Astrocyte of the spinal cord (primary cell): ENCODE data around the gene OTUD3.
"Not testable (repeated sequence)": the region's sequence is repeated elsewhere in the genome, so short reads cannot be mapped to it uniquely, and the experiment has no call there.

ENCODE experiments used
- DNase-seq: peaks from one replicate; pipeline ENCODE4 v3.0.0; 2011; ENCODE audit warnings: low read depth, low spot score
- H3K4me3 ChIP-seq: 2 replicates; pipeline ENCODE4 v1.5.1; 2011; ENCODE audit warnings: low read depth, mild to moderate bottlenecking, low read length, moderate library complexity
- CTCF ChIP-seq: IDR thresholded peaks from 2 replicates; pipeline ENCODE4 v1.5.1; 2012; ENCODE audit warnings: low read depth, mild to moderate bottlenecking, low read length, inconsistent platforms
- in situ Hi-C: cut with HindIII; loops from 2 replicates; pipeline ENCODE4 v1.10.0; 2017; ENCODE audit warnings: low sequenced_read_pairs

The OTUD3 gene

GRCh38 chr1:19866758-19867157 lies 15.4 kb upstream of the OTUD3 start:
- H3K4me3 ChIP-seq, result no peak overlapping the region
- TF ChIP-seq CTCF, result no peak
- in situ Hi-C loops, result no loop called here
- no peak for DNase-seq

GRCh38 chr1:19868575-19868974 lies 13.6 kb upstream of the OTUD3 start:
- in situ Hi-C loops, H3K4me3 ChIP-seq, DNase-seq: not testable (repeated sequence)

- H3K4me3 ChIP-seq, in situ Hi-C loops, DNase-seq: not testable (repeated sequence)
Measured at GRCh38 chr1:19869453-19869852, 12.7 kb upstream of the OTUD3 start.

GRCh38 chr1:19869929-19870328 lies 12.3 kb upstream of the OTUD3 start:
- in situ Hi-C loops, result no loop called here
- DNase-seq, result no peak
- no peak overlapping the region for H3K4me3 ChIP-seq
- no peak for TF ChIP-seq CTCF

- H3K4me3 ChIP-seq, result no peak overlapping the region
- in situ Hi-C loops, result no loop called here
- no peak for DNase-seq
- TF ChIP-seq CTCF, result peak; percentile 5
Measured at GRCh38 chr1:19872190-19872589, 10.0 kb upstream of the OTUD3 start.

- in situ Hi-C loops, result no loop called here
- no peak overlapping the region for H3K4me3 ChIP-seq
- DNase-seq, result no peak
- no peak for TF ChIP-seq CTCF
Measured at GRCh38 chr1:19877181-19877750, 4.9 kb upstream of the OTUD3 start.

GRCh38 chr1:19877821-19878636 lies 4.2 kb upstream of the OTUD3 start:
- no peak for TF ChIP-seq CTCF
- no peak overlapping the region for H3K4me3 ChIP-seq
- in situ Hi-C loops, result no loop called here

GRCh38 chr1:19878637-19878985 lies 3.6 kb upstream of the OTUD3 start:
- in situ Hi-C loops, result no loop called here

More at GRCh38 chr1:19877821-19878636, 4.2 kb upstream of the OTUD3 start:
- no peak for DNase-seq

More at GRCh38 chr1:19878637-19878985, 3.6 kb upstream of the OTUD3 start:
- no peak for TF ChIP-seq CTCF
- no peak overlapping the region for H3K4me3 ChIP-seq
- no peak for DNase-seq
